GM23338 (cell line): ENCODE measurements around the gene STX4. TPM values are rescaled to one million over a fixed set of nuclear protein-coding genes. Genes with fewer than 3 reads are reported as not detected.

Source experiments
- ATAC-seq: fragments of 200-7000 bp; cut with Tn5 transposase; 3 replicates; pipeline ENCODE4 v1.9.1; 2020
- DNase-seq: peaks from one replicate; pipeline ENCODE4 v3.0.0-alpha.2; 2015; ENCODE audit warnings: low spot score
- H2AFZ ChIP-seq: fragments of 200-600 bp; sonication (generic); 2 replicates; pipeline ENCODE4 v1.8.0; 2016; ENCODE audit warnings: antibody characterized with exemption, mild to moderate bottlenecking, moderate library complexity
- H3F3A ChIP-seq: fragments of 200-600 bp; sonication (generic); replicated peaks from 2 replicates; pipeline ENCODE4 v1.8.0; 2017; ENCODE audit warnings: antibody characterized with exemption, mixed run types, low read depth
- H3K27ac ChIP-seq: fragments of 200-600 bp; sonication (generic); 2 replicates; pipeline ENCODE4 v1.6.1; 2016; ENCODE audit warnings: low read depth
- H3K27me3 ChIP-seq: fragments of 200-600 bp; sonication (generic); 2 replicates; pipeline ENCODE4 v1.8.0; 2016; ENCODE audit warnings: mild to moderate bottlenecking, mixed run types, moderate library complexity; ENCODE audit not compliant: insufficient read depth
- H3K36me3 ChIP-seq: fragments of 200-600 bp; sonication (generic); 2 replicates; pipeline ENCODE4 v1.8.0; 2016; ENCODE audit warnings: mild to moderate bottlenecking; ENCODE audit not compliant: insufficient read depth
- H3K4me1 ChIP-seq: fragments of 200-600 bp; sonication (generic); 2 replicates; pipeline ENCODE4 v1.8.0; 2016; ENCODE audit warnings: mild to moderate bottlenecking, moderate library complexity; ENCODE audit not compliant: insufficient read depth
- H3K4me2 ChIP-seq: fragments of 200-600 bp; sonication (generic); 2 replicates; pipeline ENCODE4 v1.7.1; 2017; ENCODE audit warnings: mixed run types
- H3K4me3 ChIP-seq: fragments of 200-600 bp; sonication (generic); 2 replicates; pipeline ENCODE4 v1.6.1; 2016; ENCODE audit warnings: mixed run types
- H3K79me2 ChIP-seq: fragments of 200-600 bp; sonication (generic); replicated peaks from 2 replicates; pipeline ENCODE4 v1.8.0; 2017; ENCODE audit warnings: mild to moderate bottlenecking; ENCODE audit not compliant: insufficient read depth
- H3K9me2 ChIP-seq: fragments of 200-600 bp; sonication (generic); 2 replicates; pipeline ENCODE4 v1.8.0; 2017; ENCODE audit not compliant: insufficient read depth
- H4K20me1 ChIP-seq: fragments of 200-600 bp; sonication (generic); replicated peaks from 2 replicates; pipeline ENCODE4 v1.8.0; 2017; ENCODE audit warnings: mild to moderate bottlenecking; ENCODE audit not compliant: insufficient read depth
- H3K27ac Mint-ChIP-seq: 2 replicates; pipeline ENCODE4 v1.8.0; 2020; ENCODE audit warnings: inconsistent platforms, mild to moderate bottlenecking, moderate library complexity, mixed read lengths
- H3K27me3 Mint-ChIP-seq: 3 replicates; pipeline ENCODE4 v1.8.0; 2022; ENCODE audit warnings: low read depth, mild to moderate bottlenecking, moderate library complexity, mixed read lengths, inconsistent platforms; ENCODE audit not compliant: insufficient read depth, poor library complexity
- H3K36me3 Mint-ChIP-seq: 3 replicates; pipeline ENCODE4 v1.8.0; 2021; ENCODE audit warnings: low read depth, mild to moderate bottlenecking, inconsistent platforms, moderate library complexity, mixed read lengths
- H3K4me1 Mint-ChIP-seq: 3 replicates; pipeline ENCODE4 v1.8.0; 2020; ENCODE audit warnings: mild to moderate bottlenecking, inconsistent platforms, mixed read lengths
- H3K4me3 Mint-ChIP-seq: 3 replicates; pipeline ENCODE4 v1.8.0; 2021; ENCODE audit warnings: moderate library complexity, mild to moderate bottlenecking, inconsistent platforms, mixed read lengths
- H3K9me3 Mint-ChIP-seq: 3 replicates; pipeline ENCODE4 v1.8.0; 2020; ENCODE audit warnings: moderate library complexity, mild to moderate bottlenecking, inconsistent platforms, mixed read lengths
- EZH2 ChIP-seq: fragments of 200-600 bp; sonication (generic); IDR thresholded peaks from one replicate; pipeline ENCODE4 v1.8.0; 2017; ENCODE audit warnings: antibody characterized with exemption, mild to moderate bottlenecking, low read depth; ENCODE audit not compliant: unreplicated experiment
- EZH2phosphoT487 ChIP-seq: fragments of 200-600 bp; sonication (generic); IDR thresholded peaks from one replicate; pipeline ENCODE4 v1.8.1; 2018; ENCODE audit warnings: antibody characterized with exemption; ENCODE audit not compliant: unreplicated experiment
- JUNB ChIP-seq: IDR thresholded peaks from one replicate; pipeline ENCODE4 v1.6.1; 2016; ENCODE audit warnings: antibody characterized with exemption; ENCODE audit not compliant: unreplicated experiment
- NANOG ChIP-seq: IDR thresholded peaks from 2 replicates; pipeline ENCODE4 v1.6.1; 2016; ENCODE audit warnings: antibody characterized with exemption, borderline replicate concordance
- POLR2AphosphoS5 ChIP-seq: IDR thresholded peaks from 2 replicates; pipeline ENCODE4 v1.6.1; 2016; ENCODE audit warnings: antibody characterized with exemption, low read depth
- STAT1 ChIP-seq: IDR thresholded peaks from one replicate; pipeline ENCODE4 v1.6.1; 2016; ENCODE audit warnings: antibody characterized with exemption; ENCODE audit not compliant: unreplicated experiment
- polyA plus RNA-seq: library from polyadenylated mRNA; unstranded; fragments of >200 nt; fragmentation: Nextera tagmentation; extraction: Ambion mirVana; gene quantifications from 2 replicates; pipeline ENCODE4 v1.2.1, GENCODE V29; 2016
- total RNA-seq: library from RNA; depleted of rRNA; stranded (reverse); fragments of >200 nt; shearing (Covaris generic); gene quantifications from 2 replicates; pipeline ENCODE4 v1.2.3, GENCODE V29; 2014
- TF ChIP-seq, protein P1 (sequence below): IDR thresholded peaks from 2 replicates; pipeline ENCODE4 v1.6.1; 2016; ENCODE audit warnings: antibody characterized with exemption
- TF ChIP-seq, protein P2 (sequence below), 2 experiments: fragments of 200-600 bp in 1 of 2; sonication (generic) in 1 of 2; conservative IDR thresholded peaks; 2 replicates each; pipeline versions ENCODE4 v1.5.1 to v1.6.1; 2016 to 2017; ENCODE audit warnings: antibody characterized with exemption in 2 of 2, low read depth in 2 of 2, mild to moderate bottlenecking in 2 of 2, moderate library complexity in 1 of 2
- TF ChIP-seq, protein P3 (sequence below): IDR thresholded peaks from one replicate; pipeline ENCODE4 v1.6.1; 2018; ENCODE audit warnings: antibody characterized with exemption; ENCODE audit not compliant: unreplicated experiment

STX4 gene
- total and polyA plus RNA-seq, 2 experiments from 2014 or later, result 13.0 to 39.3 TPM

DNA sequence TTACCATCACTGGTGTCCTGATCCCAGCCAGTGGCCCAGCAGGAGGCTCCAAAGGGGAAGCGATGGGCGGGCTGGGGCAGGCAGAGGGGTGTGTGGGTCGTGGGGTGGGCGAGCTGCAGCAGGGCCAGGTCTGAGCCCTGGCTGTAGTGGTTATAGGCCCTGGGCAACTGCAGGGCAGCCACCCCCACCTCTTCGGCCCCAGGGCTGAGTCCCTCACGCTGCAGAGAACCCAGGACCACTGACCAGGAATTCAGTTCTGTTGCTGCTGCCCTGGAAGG lies 53.2 kb downstream of the STX4 start (continued):
- TF ChIP-seq, protein P1, sequence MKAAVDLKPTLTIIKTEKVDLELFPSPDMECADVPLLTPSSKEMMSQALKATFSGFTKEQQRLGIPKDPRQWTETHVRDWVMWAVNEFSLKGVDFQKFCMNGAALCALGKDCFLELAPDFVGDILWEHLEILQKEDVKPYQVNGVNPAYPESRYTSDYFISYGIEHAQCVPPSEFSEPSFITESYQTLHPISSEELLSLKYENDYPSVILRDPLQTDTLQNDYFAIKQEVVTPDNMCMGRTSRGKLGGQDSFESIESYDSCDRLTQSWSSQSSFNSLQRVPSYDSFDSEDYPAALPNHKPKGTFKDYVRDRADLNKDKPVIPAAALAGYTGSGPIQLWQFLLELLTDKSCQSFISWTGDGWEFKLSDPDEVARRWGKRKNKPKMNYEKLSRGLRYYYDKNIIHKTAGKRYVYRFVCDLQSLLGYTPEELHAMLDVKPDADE, result no peak
- TF ChIP-seq, protein P2, sequence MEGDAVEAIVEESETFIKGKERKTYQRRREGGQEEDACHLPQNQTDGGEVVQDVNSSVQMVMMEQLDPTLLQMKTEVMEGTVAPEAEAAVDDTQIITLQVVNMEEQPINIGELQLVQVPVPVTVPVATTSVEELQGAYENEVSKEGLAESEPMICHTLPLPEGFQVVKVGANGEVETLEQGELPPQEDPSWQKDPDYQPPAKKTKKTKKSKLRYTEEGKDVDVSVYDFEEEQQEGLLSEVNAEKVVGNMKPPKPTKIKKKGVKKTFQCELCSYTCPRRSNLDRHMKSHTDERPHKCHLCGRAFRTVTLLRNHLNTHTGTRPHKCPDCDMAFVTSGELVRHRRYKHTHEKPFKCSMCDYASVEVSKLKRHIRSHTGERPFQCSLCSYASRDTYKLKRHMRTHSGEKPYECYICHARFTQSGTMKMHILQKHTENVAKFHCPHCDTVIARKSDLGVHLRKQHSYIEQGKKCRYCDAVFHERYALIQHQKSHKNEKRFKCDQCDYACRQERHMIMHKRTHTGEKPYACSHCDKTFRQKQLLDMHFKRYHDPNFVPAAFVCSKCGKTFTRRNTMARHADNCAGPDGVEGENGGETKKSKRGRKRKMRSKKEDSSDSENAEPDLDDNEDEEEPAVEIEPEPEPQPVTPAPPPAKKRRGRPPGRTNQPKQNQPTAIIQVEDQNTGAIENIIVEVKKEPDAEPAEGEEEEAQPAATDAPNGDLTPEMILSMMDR (conservative IDR thresholded peaks at IDR 0.05; ENCODE audit: low read depth in 2 of 2), result no peak
- TF ChIP-seq EZH2, result no peak
- no peak for TF ChIP-seq STAT1
- no peak for TF ChIP-seq POLR2AphosphoS5
- TF ChIP-seq JUNB, result no peak
- TF ChIP-seq, protein P3, sequence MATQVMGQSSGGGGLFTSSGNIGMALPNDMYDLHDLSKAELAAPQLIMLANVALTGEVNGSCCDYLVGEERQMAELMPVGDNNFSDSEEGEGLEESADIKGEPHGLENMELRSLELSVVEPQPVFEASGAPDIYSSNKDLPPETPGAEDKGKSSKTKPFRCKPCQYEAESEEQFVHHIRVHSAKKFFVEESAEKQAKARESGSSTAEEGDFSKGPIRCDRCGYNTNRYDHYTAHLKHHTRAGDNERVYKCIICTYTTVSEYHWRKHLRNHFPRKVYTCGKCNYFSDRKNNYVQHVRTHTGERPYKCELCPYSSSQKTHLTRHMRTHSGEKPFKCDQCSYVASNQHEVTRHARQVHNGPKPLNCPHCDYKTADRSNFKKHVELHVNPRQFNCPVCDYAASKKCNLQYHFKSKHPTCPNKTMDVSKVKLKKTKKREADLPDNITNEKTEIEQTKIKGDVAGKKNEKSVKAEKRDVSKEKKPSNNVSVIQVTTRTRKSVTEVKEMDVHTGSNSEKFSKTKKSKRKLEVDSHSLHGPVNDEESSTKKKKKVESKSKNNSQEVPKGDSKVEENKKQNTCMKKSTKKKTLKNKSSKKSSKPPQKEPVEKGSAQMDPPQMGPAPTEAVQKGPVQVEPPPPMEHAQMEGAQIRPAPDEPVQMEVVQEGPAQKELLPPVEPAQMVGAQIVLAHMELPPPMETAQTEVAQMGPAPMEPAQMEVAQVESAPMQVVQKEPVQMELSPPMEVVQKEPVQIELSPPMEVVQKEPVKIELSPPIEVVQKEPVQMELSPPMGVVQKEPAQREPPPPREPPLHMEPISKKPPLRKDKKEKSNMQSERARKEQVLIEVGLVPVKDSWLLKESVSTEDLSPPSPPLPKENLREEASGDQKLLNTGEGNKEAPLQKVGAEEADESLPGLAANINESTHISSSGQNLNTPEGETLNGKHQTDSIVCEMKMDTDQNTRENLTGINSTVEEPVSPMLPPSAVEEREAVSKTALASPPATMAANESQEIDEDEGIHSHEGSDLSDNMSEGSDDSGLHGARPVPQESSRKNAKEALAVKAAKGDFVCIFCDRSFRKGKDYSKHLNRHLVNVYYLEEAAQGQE, result no peak
- TF ChIP-seq NANOG, result no peak

DNA sequence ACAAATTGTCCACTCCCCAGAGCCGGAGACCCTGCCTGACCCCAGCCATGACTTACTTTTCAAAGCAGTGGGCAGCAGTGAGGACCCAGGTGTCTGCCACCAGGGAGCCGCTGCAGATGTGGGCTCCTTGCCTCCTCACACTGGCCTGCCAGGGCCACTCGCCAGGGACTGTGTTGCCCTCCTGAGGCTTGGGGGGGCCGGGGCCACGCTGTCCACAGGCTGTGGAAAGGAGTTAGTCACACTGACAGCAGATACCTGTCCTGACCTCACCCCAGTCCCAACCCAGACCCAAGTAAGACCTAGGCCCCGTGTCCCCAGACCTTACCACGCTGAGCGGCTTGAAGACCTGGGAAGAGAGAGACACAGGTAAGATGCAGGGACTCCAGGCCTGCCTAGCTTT lies 54.1 kb downstream of the STX4 start:
- H3K4me3 ChIP-seq, result no peak overlapping the region
- no peaks in the 10 kb centered on the region for H3K27me3 ChIP-seq
- no peak overlapping the region for H3K4me2 ChIP-seq
- H3F3A ChIP-seq, result no peaks in the 10 kb centered on the region
- peaks cover 5% of the 10 kb centered on the region; the same call in 1 of the 3 replicates for H3K4me1 Mint-ChIP-seq
- no peaks in the 10 kb centered on the region for H3K9me2 ChIP-seq
- ATAC-seq (no peak), DNase-seq (no peak)
- H3K36me3 Mint-ChIP-seq, result peaks cover 26% of the 10 kb centered on the region
- H3K27ac ChIP-seq, result no peak overlapping the region
- H3K9me3 Mint-ChIP-seq, result no peaks in the 10 kb centered on the region
- no peaks in the 10 kb centered on the region for H3K36me3 ChIP-seq
- H3K4me3 Mint-ChIP-seq, result no peak overlapping the region
- H3K79me2 ChIP-seq, result peaks cover 5% of the 10 kb centered on the region
- no peaks in the 10 kb centered on the region for H3K4me1 ChIP-seq
- no peak overlapping the region for H2AFZ ChIP-seq
- H3K27ac Mint-ChIP-seq, result no peak overlapping the region
- H3K27me3 Mint-ChIP-seq, result peaks cover 15% of the 10 kb centered on the region
- no peaks in the 10 kb centered on the region; the same call in 1 of the 2 replicates for H4K20me1 ChIP-seq
- TF ChIP-seq, protein P3, result no peak
- TF ChIP-seq EZH2phosphoT487 (no peak), POLR2AphosphoS5 (no peak)
- TF ChIP-seq, protein P2 (conservative IDR thresholded peaks at IDR 0.05; ENCODE audit: low read depth in 2 of 2), result no peak
